PC-9 (cell line): Measurements from ENCODE around the gene TBC1D16.

ENCODE experiments used
- EZH2 ChIP-seq: fragments of 200-600 bp; sonication (generic); IDR thresholded peaks from 2 replicates; pipeline ENCODE4 v1.8.0; 2017; ENCODE audit warnings: antibody characterized with exemption, low read depth
- TF ChIP-seq, protein P1 (sequence below): fragments of 200-600 bp; sonication (generic); conservative IDR thresholded peaks from 2 replicates; pipeline ENCODE4 v1.6.1; 2017; ENCODE audit warnings: mixed run types, antibody characterized with exemption, mild to moderate bottlenecking, moderate library complexity

DNA sequence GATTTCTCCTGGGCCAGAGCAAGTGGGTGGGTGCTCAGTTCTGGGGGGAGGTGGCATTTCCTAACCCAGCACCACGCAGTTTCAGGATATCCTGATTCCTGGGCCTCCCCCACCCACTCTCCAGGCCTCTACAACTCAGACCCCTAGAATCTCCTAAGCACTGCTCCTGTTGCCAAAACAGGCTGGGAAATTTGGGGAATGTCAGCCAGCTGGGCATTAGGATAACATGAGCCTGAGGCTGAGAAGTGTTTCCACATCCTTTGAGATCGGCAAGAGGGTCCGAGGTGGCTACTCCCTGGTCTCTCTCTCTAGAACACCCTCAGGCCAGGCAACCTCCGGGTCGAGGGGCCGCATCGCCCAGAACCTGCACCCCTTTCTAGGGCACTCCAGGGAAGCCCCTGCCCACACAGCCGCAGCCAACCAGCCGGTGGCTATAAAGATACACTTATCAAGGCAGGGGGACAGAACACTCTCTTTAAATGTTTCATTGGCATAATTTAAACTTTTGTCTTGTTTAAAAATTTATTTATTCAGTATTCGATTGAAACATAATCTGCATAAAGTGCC is 23.6 kb downstream of the TBC1D16 start:
- TF ChIP-seq, protein P1, sequence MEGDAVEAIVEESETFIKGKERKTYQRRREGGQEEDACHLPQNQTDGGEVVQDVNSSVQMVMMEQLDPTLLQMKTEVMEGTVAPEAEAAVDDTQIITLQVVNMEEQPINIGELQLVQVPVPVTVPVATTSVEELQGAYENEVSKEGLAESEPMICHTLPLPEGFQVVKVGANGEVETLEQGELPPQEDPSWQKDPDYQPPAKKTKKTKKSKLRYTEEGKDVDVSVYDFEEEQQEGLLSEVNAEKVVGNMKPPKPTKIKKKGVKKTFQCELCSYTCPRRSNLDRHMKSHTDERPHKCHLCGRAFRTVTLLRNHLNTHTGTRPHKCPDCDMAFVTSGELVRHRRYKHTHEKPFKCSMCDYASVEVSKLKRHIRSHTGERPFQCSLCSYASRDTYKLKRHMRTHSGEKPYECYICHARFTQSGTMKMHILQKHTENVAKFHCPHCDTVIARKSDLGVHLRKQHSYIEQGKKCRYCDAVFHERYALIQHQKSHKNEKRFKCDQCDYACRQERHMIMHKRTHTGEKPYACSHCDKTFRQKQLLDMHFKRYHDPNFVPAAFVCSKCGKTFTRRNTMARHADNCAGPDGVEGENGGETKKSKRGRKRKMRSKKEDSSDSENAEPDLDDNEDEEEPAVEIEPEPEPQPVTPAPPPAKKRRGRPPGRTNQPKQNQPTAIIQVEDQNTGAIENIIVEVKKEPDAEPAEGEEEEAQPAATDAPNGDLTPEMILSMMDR: no peak
- TF ChIP-seq EZH2: no peak
